Measurements from ENCODE around the gene SCFD2. TPM values are rescaled to one million over a fixed set of nuclear protein-coding genes. Genes with fewer than 3 reads are reported as not detected.

The SCFD2 gene
- total RNA-seq, 1 donor from 2014 or later, result 18.6 TPM

DNA sequence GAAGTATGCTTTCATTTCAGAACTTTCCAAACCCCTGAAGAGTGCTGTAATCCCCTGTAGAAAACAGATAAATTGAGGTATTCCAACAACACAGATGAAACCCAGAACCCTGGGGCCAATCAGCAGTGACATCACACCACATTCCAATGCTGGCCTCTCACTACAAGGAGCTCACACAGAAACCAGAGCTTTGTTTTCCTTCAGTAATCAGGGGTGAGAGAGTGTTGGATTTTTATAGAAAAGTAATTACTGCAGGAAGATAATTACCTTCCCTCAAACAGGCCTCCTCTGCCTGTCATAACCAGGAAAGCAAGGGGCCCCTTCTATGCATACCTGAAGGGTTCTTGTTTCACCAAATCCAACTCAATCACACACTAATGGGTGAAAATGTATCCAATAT, 246.2 kb downstream of the SCFD2 start:
- Mint-ChIP-seq H3K9me3 (peaks cover 4% of the 10 kb centered on the region), H3K4me3 (peak overlapping the region; percentile 15), H3K27me3 (ENCODE audit: low read depth) (no peaks in the 10 kb centered on the region), H3K4me1 (peaks cover 45% of the 10 kb centered on the region), H3K27ac (ENCODE audit: unreplicated experiment) (peak overlapping the region; percentile 81), H3K36me3 (ENCODE audit: low read depth) (no peaks in the 10 kb centered on the region)
- DNase-seq (ENCODE audit: low read depth, low spot score), result no peak
- TF ChIP-seq, protein P1, sequence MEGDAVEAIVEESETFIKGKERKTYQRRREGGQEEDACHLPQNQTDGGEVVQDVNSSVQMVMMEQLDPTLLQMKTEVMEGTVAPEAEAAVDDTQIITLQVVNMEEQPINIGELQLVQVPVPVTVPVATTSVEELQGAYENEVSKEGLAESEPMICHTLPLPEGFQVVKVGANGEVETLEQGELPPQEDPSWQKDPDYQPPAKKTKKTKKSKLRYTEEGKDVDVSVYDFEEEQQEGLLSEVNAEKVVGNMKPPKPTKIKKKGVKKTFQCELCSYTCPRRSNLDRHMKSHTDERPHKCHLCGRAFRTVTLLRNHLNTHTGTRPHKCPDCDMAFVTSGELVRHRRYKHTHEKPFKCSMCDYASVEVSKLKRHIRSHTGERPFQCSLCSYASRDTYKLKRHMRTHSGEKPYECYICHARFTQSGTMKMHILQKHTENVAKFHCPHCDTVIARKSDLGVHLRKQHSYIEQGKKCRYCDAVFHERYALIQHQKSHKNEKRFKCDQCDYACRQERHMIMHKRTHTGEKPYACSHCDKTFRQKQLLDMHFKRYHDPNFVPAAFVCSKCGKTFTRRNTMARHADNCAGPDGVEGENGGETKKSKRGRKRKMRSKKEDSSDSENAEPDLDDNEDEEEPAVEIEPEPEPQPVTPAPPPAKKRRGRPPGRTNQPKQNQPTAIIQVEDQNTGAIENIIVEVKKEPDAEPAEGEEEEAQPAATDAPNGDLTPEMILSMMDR (conservative IDR thresholded peaks at IDR 0.05), result no peak

DNA sequence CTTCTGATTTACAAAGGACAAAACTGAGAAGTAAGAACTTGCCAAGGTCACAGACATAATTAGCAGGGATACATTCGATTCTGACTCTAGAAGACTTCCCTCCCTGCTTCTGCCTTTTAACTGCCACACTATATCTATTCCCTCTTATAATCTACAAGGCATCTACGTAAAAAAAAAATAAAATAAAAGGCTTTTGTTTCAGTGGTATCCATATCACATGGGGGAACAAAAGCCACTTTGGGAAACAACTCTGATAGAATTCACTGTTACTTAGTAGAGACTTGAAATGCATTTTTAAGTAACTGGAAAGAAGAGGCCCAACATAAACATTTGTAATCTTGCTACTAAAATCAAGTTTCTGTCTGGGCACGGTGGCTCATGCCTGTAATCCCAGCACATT, 247.2 kb downstream of the SCFD2 start:
- no peak overlapping the region for H3K4me3 Mint-ChIP-seq
- H3K36me3 Mint-ChIP-seq (ENCODE audit: low read depth), result no peaks in the 10 kb centered on the region
- H3K9me3 Mint-ChIP-seq, result peaks cover 4% of the 10 kb centered on the region
- no peaks in the 10 kb centered on the region for H3K27me3 Mint-ChIP-seq (ENCODE audit: low read depth)
- H3K4me1 Mint-ChIP-seq, result peaks cover 45% of the 10 kb centered on the region
- no peak overlapping the region for H3K27ac Mint-ChIP-seq (ENCODE audit: unreplicated experiment)
- TF ChIP-seq, protein P1 (conservative IDR thresholded peaks at IDR 0.05), result no peak
- DNase-seq (ENCODE audit: low read depth, low spot score), result no peak

DNA sequence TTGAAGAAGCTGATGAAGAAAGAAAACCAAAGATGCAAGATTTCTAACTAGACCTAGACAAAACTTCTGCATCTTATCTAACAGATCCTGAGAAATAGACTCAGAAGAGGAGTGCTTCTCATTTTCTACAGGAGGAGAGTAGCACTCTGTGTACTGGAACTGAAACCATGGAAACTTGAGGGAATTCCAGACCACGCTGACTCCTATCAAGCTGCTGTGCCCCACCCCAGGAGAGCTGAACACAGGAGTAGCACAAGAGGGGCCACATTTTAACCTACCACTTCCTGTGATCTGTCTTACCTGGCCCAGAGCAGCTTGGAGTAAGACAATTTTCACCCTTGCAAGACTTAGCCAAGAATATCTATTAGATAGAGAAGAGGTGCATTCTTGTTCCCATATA, 248.9 kb downstream of the SCFD2 start:
- H3K4me1 Mint-ChIP-seq, result peaks cover 32% of the 10 kb centered on the region

DNA sequence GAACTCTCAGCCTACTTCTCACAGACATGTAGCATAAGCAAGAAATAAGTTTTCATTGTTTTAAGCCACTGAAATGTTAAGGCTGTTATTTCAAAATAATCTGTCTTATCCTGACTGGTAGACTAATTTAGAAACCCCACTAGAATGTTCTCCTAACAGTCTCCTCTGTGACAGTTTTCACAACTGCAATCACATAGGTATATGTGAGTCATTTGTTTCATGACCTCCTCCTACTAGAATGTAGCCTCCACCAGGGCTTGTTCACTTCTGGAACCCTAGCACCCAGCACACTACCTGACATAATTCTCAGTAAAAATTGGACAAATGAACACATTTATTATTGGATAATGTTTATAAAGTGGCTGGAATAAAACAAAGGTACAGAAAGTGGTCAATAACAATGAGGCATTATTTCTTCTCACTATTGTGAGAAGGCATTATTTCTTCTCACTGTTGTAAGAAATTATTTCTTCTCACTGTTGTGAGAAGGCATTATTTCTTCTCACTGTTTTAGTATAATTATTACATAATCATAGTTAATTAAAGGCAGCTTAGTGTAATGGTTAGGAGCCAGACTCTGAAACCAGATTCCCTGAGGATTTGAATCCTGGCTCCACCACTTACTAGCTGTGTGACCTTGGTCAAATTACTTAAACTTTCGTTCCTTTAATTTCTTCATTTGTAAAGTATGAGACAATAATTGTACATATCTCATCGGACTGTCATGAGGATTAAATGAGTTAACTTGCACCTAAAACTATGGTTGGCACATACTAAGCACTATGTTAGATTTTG, 252.2 kb downstream of the SCFD2 start:
- peaks cover 9% of the 10 kb centered on the region for H3K9me3 Mint-ChIP-seq
- peaks cover 5% of the 10 kb centered on the region for H3K36me3 Mint-ChIP-seq (ENCODE audit: low read depth)
- no peak overlapping the region for H3K4me3 Mint-ChIP-seq
- DNase-seq (ENCODE audit: low read depth, low spot score), result no peak
- TF ChIP-seq, protein P1 (conservative IDR thresholded peaks at IDR 0.05), result no peak
- peaks cover 4% of the 10 kb centered on the region for H3K4me1 Mint-ChIP-seq
- H3K27me3 Mint-ChIP-seq (ENCODE audit: low read depth), result no peaks in the 10 kb centered on the region
- no peak overlapping the region for H3K27ac Mint-ChIP-seq (ENCODE audit: unreplicated experiment)

More for the DNA sequence above, 248.9 kb downstream of the SCFD2 start:
- Mint-ChIP-seq H3K9me3 (peaks cover 4% of the 10 kb centered on the region), H3K36me3 (ENCODE audit: low read depth) (no peaks in the 10 kb centered on the region), H3K27ac (ENCODE audit: unreplicated experiment) (no peak overlapping the region), H3K27me3 (ENCODE audit: low read depth) (no peaks in the 10 kb centered on the region), H3K4me3 (no peak overlapping the region)
- TF ChIP-seq, protein P1 (conservative IDR thresholded peaks at IDR 0.05), result no peak
- no peak for DNase-seq (ENCODE audit: low read depth, low spot score)

DNA sequence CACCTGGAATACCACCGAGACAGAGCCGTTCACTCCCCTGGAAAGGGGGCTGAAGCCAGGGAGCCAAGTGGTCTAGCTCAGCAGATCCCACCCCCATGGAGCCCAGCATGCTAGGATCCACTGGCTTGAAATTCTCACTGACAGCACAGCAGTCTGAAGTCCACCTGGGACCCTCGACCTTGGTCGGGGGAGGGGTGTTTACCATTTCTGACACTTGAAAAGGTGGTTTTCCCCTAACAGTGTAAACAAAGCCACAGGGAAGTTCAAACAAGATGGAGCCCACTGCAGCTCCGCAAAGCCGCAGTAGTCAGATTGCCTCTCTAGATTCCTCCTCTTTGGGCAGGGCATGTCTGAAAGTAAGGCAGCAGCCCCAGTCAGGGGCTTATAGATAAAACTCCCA, 260.5 kb downstream of the SCFD2 start:
- TF ChIP-seq, protein P1 (conservative IDR thresholded peaks at IDR 0.05), result no peak
- Mint-ChIP-seq H3K4me1 (no peaks in the 10 kb centered on the region), H3K27ac (ENCODE audit: unreplicated experiment) (no peak overlapping the region), H3K36me3 (ENCODE audit: low read depth) (peaks cover 4% of the 10 kb centered on the region), H3K27me3 (ENCODE audit: low read depth) (no peaks in the 10 kb centered on the region), H3K9me3 (peaks cover 3% of the 10 kb centered on the region), H3K4me3 (no peak overlapping the region)
- DNase-seq (ENCODE audit: low read depth, low spot score), result no peak
